Epithelial cell of esophagus (primary cell): Measurements from ENCODE around the gene INKA1.
"Not testable (repeated sequence)": the region's sequence is repeated elsewhere in the genome, so short reads cannot be mapped to it uniquely, and the experiment has no call there.

Experiments
- DNase-seq: peaks from one replicate; pipeline ENCODE4 v3.0.0; 2010; ENCODE audit warnings: low read depth
- H3K4me3 ChIP-seq: 2 replicates; pipeline ENCODE4 v1.5.1; 2011; ENCODE audit warnings: mild to moderate bottlenecking, low read length, control low read depth
- TF ChIP-seq, protein P1 (sequence below): IDR thresholded peaks from 2 replicates; pipeline ENCODE4 v1.5.1; 2011; ENCODE audit warnings: low read depth, mild to moderate bottlenecking, low read length, control low read depth, inconsistent platforms; ENCODE audit not compliant: insufficient read depth; ENCODE audit errors: missing control alignments

INKA1 gene

DNA sequence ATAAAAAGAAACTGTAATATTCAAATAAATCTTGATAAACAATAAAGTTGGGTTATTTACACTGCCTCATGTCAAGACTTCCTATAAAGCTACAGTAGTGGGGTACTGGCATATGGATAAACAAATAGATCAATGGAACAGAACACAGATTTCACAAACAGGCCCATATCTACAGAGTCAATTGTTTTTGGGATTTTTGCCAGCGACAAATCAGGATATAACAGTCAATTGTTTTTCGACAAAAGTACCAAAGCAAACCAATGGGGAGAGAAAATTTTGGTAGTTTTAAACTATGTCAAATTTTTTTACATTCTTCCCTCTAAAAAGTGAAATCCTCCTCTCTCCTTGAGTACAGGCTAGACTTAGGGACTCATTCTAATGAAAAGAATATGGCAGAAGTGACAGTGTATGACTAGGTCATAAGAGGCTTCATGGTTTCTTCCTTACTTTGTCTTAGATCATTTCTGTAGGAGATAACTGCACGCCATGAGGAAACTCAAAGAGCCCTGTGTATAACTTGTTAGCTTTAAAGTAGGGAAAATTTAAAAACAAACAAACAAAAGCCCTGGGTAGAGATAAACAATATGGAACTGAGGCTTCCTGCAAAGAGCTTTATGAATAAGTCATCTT, 33.7 kb upstream of the INKA1 start:
- no peak overlapping the region for H3K4me3 ChIP-seq
- TF ChIP-seq, protein P1, sequence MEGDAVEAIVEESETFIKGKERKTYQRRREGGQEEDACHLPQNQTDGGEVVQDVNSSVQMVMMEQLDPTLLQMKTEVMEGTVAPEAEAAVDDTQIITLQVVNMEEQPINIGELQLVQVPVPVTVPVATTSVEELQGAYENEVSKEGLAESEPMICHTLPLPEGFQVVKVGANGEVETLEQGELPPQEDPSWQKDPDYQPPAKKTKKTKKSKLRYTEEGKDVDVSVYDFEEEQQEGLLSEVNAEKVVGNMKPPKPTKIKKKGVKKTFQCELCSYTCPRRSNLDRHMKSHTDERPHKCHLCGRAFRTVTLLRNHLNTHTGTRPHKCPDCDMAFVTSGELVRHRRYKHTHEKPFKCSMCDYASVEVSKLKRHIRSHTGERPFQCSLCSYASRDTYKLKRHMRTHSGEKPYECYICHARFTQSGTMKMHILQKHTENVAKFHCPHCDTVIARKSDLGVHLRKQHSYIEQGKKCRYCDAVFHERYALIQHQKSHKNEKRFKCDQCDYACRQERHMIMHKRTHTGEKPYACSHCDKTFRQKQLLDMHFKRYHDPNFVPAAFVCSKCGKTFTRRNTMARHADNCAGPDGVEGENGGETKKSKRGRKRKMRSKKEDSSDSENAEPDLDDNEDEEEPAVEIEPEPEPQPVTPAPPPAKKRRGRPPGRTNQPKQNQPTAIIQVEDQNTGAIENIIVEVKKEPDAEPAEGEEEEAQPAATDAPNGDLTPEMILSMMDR = no peak
- DNase-seq = no peak

DNA sequence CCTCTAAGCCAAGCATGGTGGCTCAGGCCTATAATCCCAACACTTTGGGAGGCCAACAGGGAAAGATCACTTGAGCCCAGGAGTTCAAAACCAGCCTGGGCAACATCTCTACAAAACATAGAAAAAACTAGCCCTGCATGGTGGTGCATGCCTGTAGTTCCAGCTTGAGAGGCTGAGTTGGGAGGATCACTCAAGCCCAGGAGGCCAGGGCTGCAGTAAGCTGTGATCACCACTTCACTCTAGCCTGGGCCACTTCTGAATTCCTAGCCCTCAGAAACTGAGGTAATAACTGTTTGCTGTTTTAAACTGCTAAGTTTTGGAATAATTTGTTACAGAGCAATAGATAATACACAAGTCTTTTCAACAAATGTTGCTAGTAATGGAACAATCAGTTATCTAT, 33.1 kb upstream of the INKA1 start:
- no peak overlapping the region for H3K4me3 ChIP-seq
- TF ChIP-seq, protein P1 = no peak

DNA sequence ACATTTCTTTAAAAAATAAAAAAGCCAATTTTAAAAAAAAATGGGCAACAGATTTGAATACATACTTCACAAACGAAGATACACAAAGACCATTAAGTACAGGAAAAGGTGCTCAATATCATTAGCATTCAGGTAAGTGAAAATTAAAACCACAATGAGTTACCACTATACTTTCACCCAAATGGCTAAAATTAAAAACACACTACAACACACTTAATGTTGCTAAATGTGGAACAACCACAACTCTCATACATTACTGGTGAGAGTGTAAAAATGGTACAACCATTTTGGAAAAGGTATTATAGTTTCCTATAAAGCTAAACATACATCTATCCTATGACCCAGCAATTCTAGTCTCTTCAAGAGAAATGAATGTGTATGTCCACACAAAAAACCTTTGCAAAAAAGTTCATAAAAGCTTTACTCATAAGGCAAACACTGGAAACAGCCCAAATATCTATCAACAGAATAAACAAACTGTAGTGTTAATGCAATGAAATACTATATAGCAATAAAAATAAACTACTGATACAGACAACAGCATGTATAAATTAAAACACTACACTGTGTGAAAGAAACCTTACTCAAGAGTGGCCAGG, 31.6 kb upstream of the INKA1 start:
- TF ChIP-seq, protein P1 = no peak
- DNase-seq = no peak
- no peak overlapping the region for H3K4me3 ChIP-seq

More for the DNA sequence above, 33.1 kb upstream of the INKA1 start:
- DNase-seq = no peak

DNA sequence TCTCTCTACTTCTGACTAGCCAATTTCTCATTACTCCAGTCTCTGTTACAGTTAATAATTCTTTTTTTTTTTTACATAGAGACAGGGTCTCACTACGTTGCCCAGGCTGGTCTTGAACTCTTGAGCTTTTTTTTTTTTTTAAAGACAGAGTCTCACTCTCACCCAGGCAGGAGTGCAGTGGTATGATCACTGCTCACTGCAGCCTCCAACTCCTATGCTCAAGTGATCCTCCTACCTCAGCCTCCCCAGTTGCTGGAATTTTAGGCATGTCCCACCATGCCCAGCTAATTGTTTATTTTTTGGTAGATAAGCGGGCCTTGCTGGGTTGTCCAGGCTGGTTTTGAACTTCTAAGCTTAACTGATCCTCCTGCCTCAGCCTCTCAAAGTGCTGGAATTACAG, 30.4 kb upstream of the INKA1 start:
- H3K4me3 ChIP-seq = no peak overlapping the region
- TF ChIP-seq, protein P1 = no peak
- DNase-seq = no peak

DNA sequence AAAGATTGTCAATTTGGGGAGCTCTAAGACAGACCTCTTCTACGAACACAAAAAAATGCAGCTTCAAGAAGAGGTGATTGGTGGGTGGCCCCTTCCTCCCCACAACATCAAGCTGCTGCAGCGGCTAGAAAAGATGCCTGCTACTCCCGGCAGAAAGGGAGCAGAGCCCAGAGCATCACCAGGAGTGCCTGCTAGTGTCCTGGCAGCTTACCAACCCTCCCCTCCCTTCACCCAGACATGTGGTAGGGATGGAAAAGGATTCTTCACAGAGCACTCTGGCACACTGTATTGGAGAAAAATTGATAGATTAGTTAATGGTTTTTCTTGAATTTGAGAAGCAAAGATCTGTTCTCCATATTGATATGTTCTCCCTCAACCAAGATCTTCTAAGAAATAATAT, 27.5 kb upstream of the INKA1 start:
- no peak for DNase-seq
- H3K4me3 ChIP-seq = no peak overlapping the region
- TF ChIP-seq, protein P1 = no peak

DNA sequence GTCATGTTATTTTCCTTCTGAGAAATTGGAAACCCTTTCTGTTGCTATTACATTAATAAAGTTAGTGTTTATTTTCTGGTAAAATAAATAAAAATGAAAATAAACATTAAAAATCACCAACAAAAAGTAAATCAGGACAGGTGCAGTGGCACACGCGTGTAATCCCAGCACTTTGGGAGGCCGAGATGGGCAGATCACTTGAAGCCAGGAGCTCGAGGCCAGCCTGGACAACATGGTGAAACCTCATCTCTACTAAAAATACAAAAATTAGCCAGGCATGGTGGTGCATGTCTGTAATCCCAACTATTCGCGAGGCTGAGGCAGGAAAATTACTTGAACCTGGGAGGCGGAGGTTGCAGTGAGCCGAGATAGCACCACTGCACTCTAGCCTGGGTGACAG, 27.0 kb upstream of the INKA1 start:
- H3K4me3 ChIP-seq, DNase-seq: not testable (repeated sequence)

DNA sequence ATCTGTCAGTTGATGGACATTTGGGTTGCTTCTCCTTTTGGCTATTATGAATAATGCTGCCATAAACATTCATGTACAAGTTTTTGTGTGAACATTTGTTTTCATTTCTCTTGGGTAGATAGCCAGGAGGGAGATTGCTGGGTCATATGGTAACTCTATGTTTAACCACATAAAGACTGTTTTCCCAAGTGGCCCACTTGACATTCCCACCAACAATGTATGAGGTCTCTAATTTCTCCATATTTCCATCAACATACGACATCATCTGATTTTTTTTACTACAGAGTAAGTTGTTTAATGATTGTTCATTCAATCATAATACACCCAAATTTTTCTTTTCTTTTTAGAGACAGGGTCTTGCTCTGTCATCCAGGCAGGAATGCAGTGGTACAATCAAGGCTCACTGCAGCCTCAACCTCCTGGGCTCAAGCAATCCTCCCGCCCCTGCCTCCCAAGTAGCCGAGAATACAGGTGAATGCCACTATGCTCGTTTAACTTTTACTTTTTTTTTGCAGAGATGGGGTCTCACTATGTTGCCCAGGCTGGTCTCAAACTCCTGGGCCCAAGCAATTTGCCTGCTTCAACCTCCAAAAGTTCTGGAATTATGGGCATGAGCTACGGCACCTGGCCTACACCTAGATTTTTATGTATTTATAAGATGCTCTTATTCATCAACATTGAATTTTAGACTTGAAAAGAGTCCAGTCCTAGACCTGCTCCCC, 23.5 kb upstream of the INKA1 start:
- H3K4me3 ChIP-seq = no peak overlapping the region
- DNase-seq = no peak
- TF ChIP-seq, protein P1 = no peak
